H1 (cell line): ENCODE measurements around the gene RASGRP3. TPM values are rescaled to one million over a fixed set of nuclear protein-coding genes. Genes with fewer than 3 reads are reported as not detected.

Source experiments
- HDAC6 ChIP-seq: IDR thresholded peaks from one replicate; pipeline ENCODE4 v1.7.1; 2012; ENCODE audit warnings: low read depth, mild to moderate bottlenecking, inconsistent platforms, low read length, moderate library complexity
- KDM5A ChIP-seq: fragments of 200-600 bp; IDR thresholded peaks from 2 replicates; pipeline ENCODE4 v1.7.1; 2012; ENCODE audit warnings: mild to moderate bottlenecking, low read length, inconsistent platforms, mixed read lengths
- MAX ChIP-seq: IDR thresholded peaks from 2 replicates; pipeline ENCODE4 v1.6.1; 2012; ENCODE audit warnings: inconsistent platforms
- RFX5 ChIP-seq: IDR thresholded peaks from 2 replicates; pipeline ENCODE4 v1.6.1; 2011; ENCODE audit warnings: low read depth, low read length, improper control_type of control experiment, borderline replicate concordance
- RNF2 ChIP-seq: fragments of 200-900, 300-1000 bp; sonication (generic); IDR thresholded peaks from 2 replicates; pipeline ENCODE4 v1.7.1; 2016; ENCODE audit warnings: borderline replicate concordance, low read depth, mild to moderate bottlenecking, antibody characterized with exemption, low read length; ENCODE audit not compliant: poor library complexity, severe bottlenecking; ENCODE audit errors: missing control alignments
- SP2 ChIP-seq: IDR thresholded peaks from 2 replicates; pipeline ENCODE4 v1.6.1; 2012; ENCODE audit warnings: mild to moderate bottlenecking, low read length, inconsistent platforms
- TEAD4 ChIP-seq: IDR thresholded peaks from 2 replicates; pipeline ENCODE4 v1.6.1; 2012; ENCODE audit warnings: low read depth, low read length, inconsistent platforms, mixed read lengths
- polyA plus RNA-seq, 7 experiments: library from polyadenylated mRNA; depleted of rRNA in 3 of 7; stranded (reverse) in 5 of 7; unstranded in 2 of 7; fragments of >200 nt in 5 of 7; fragments of 200-250 nt in 2 of 7; gene quantifications; 1 replicate in 5 of 7; 2 replicates in 1 of 7; 4 replicates in 1 of 7; pipeline versions ENCODE4 v1.2.1 to v1.2.3, GENCODE V29; 2011 to 2013; ENCODE audit warnings: missing spikeins in 2 of 7, mixed read lengths in 2 of 7
- total RNA-seq: library from RNA; stranded (reverse); fragmentation: NEBNext Ultra II Directional; extraction: Animal tissue kit (Norgen Biotek cat#: 25700); gene quantifications from 2 replicates; pipeline ENCODE4 v1.2.1, GENCODE V29; 2021
- TF ChIP-seq, protein P1 (sequence below): fragments of 300-600 bp; sonication (generic); IDR thresholded peaks from 2 replicates; pipeline ENCODE4 v1.7.1; 2012; ENCODE audit warnings: low read length, moderate library complexity, mild to moderate bottlenecking, inconsistent platforms; ENCODE audit not compliant: insufficient replicate concordance
- TF ChIP-seq, protein P2 (sequence below): IDR thresholded peaks from 2 replicates; pipeline ENCODE4 v1.6.1; 2011; ENCODE audit warnings: low read length, improper control_type of control experiment

RASGRP3 gene
- total and polyA plus RNA-seq, 2 of the 8 experiments (the other 6 are each of a cell fraction or from before 2014, with no cell fraction given) = 0.06 TPM; not detected in 1

DNA sequence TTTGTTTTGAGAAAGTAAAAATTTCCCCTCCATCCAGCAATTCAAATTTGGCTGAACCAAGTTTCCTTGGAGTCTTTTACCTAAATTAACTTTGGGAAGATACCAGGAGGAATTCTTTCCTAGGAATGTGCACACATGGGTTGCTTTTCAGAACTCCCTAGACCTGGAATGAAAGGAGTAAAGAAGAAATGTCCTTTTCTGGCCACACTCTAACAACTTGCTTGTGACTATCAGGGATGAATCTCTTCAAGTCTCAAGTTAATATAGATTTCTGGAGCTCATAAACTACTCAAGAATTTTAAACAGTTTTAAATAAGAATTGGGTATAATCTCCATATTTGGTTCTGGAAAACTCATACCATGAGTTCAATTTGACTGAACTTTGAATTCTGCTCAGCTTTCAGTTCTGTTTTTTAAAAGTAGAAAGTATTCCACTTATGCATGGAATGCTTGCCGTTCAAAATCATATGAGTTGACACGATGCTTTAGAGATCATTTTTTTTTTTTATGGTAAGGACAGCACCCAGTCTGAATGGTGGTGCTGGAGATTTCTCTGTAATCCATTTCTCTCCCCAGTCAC lies 7.7 kb downstream of the RASGRP3 start (continued):
- TF ChIP-seq, protein P1, sequence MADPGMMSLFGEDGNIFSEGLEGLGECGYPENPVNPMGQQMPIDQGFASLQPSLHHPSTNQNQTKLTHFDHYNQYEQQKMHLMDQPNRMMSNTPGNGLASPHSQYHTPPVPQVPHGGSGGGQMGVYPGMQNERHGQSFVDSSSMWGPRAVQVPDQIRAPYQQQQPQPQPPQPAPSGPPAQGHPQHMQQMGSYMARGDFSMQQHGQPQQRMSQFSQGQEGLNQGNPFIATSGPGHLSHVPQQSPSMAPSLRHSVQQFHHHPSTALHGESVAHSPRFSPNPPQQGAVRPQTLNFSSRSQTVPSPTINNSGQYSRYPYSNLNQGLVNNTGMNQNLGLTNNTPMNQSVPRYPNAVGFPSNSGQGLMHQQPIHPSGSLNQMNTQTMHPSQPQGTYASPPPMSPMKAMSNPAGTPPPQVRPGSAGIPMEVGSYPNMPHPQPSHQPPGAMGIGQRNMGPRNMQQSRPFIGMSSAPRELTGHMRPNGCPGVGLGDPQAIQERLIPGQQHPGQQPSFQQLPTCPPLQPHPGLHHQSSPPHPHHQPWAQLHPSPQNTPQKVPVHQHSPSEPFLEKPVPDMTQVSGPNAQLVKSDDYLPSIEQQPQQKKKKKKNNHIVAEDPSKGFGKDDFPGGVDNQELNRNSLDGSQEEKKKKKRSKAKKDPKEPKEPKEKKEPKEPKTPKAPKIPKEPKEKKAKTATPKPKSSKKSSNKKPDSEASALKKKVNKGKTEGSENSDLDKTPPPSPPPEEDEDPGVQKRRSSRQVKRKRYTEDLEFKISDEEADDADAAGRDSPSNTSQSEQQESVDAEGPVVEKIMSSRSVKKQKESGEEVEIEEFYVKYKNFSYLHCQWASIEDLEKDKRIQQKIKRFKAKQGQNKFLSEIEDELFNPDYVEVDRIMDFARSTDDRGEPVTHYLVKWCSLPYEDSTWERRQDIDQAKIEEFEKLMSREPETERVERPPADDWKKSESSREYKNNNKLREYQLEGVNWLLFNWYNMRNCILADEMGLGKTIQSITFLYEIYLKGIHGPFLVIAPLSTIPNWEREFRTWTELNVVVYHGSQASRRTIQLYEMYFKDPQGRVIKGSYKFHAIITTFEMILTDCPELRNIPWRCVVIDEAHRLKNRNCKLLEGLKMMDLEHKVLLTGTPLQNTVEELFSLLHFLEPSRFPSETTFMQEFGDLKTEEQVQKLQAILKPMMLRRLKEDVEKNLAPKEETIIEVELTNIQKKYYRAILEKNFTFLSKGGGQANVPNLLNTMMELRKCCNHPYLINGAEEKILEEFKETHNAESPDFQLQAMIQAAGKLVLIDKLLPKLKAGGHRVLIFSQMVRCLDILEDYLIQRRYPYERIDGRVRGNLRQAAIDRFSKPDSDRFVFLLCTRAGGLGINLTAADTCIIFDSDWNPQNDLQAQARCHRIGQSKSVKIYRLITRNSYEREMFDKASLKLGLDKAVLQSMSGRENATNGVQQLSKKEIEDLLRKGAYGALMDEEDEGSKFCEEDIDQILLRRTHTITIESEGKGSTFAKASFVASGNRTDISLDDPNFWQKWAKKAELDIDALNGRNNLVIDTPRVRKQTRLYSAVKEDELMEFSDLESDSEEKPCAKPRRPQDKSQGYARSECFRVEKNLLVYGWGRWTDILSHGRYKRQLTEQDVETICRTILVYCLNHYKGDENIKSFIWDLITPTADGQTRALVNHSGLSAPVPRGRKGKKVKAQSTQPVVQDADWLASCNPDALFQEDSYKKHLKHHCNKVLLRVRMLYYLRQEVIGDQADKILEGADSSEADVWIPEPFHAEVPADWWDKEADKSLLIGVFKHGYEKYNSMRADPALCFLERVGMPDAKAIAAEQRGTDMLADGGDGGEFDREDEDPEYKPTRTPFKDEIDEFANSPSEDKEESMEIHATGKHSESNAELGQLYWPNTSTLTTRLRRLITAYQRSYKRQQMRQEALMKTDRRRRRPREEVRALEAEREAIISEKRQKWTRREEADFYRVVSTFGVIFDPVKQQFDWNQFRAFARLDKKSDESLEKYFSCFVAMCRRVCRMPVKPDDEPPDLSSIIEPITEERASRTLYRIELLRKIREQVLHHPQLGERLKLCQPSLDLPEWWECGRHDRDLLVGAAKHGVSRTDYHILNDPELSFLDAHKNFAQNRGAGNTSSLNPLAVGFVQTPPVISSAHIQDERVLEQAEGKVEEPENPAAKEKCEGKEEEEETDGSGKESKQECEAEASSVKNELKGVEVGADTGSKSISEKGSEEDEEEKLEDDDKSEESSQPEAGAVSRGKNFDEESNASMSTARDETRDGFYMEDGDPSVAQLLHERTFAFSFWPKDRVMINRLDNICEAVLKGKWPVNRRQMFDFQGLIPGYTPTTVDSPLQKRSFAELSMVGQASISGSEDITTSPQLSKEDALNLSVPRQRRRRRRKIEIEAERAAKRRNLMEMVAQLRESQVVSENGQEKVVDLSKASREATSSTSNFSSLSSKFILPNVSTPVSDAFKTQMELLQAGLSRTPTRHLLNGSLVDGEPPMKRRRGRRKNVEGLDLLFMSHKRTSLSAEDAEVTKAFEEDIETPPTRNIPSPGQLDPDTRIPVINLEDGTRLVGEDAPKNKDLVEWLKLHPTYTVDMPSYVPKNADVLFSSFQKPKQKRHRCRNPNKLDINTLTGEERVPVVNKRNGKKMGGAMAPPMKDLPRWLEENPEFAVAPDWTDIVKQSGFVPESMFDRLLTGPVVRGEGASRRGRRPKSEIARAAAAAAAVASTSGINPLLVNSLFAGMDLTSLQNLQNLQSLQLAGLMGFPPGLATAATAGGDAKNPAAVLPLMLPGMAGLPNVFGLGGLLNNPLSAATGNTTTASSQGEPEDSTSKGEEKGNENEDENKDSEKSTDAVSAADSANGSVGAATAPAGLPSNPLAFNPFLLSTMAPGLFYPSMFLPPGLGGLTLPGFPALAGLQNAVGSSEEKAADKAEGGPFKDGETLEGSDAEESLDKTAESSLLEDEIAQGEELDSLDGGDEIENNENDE = no peak
- no peak for TF ChIP-seq TEAD4
- no peak for TF ChIP-seq RFX5
- no peak for TF ChIP-seq HDAC6
- TF ChIP-seq RNF2 = no peak
- no peak for TF ChIP-seq MAX
- TF ChIP-seq SP2 = no peak
- no peak for TF ChIP-seq KDM5A
- TF ChIP-seq, protein P2, sequence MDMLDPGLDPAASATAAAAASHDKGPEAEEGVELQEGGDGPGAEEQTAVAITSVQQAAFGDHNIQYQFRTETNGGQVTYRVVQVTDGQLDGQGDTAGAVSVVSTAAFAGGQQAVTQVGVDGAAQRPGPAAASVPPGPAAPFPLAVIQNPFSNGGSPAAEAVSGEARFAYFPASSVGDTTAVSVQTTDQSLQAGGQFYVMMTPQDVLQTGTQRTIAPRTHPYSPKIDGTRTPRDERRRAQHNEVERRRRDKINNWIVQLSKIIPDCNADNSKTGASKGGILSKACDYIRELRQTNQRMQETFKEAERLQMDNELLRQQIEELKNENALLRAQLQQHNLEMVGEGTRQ = no peak
